GM12892 (cell line): ENCODE measurements around the gene CDK1.
A peak's percentile ranks its signal among the peaks of the same experiment; 100 is the strongest.

ENCODE experiments used
- DNase-seq: peaks from one replicate; pipeline ENCODE4 v3.0.0; 2011; ENCODE audit not compliant: insufficient read length
- FAIRE-seq: peaks from 2 replicates; lab custom pipeline; 2011; peaks lifted over from hg19 to GRCh38; lab: Jason Lieb, UNC
- POLR2A ChIP-seq: IDR thresholded peaks from 2 replicates; pipeline ENCODE4 v1.6.1; 2011; ENCODE audit warnings: low read depth, low read length, control low read depth
- POLR2AphosphoS5 ChIP-seq: IDR thresholded peaks from 2 replicates; pipeline ENCODE4 v1.6.1; 2011; ENCODE audit warnings: low read depth, low read length, control low read depth
- TAF1 ChIP-seq: IDR thresholded peaks from 2 replicates; pipeline ENCODE4 v1.6.1; 2011; ENCODE audit warnings: low read depth, mild to moderate bottlenecking, control low read depth, low read length, borderline replicate concordance

CDK1 gene

GRCh38 chr10:60784641-60785040, 6.4 kb downstream of the CDK1 start:
- FAIRE-seq (no peak), DNase-seq (no peak)
- TF ChIP-seq TAF1 (no peak), POLR2AphosphoS5 (no peak), POLR2A (no peak)

- TF ChIP-seq POLR2AphosphoS5, result no peak
- TF ChIP-seq POLR2A, result no peak
- TF ChIP-seq TAF1, result no peak
- no peak for DNase-seq
- no peak for FAIRE-seq
Measured at GRCh38 chr10:60788544-60788943, 10.3 kb downstream of the CDK1 start.

GRCh38 chr10:60789340-60789739, 11.1 kb downstream of the CDK1 start:
- DNase-seq, result no peak
- FAIRE-seq, result no peak

GRCh38 chr10:60794953-60795352, 16.7 kb downstream of the CDK1 start:
- FAIRE-seq, result no peak
- DNase-seq, result no peak
- TF ChIP-seq POLR2AphosphoS5 (no peak), TAF1 (no peak), POLR2A (no peak)

More at GRCh38 chr10:60789340-60789739, 11.1 kb downstream of the CDK1 start:
- TF ChIP-seq POLR2AphosphoS5 (no peak), TAF1 (no peak), POLR2A (no peak)

- TF ChIP-seq POLR2AphosphoS5 (0 out of 2 replicates have a peak, but pooled peaks have one; percentile 20), TAF1 (no peak), POLR2A (no peak)
- FAIRE-seq (no peak), DNase-seq (no peak)
Measured at GRCh38 chr10:60795465-60796202, 17.4 kb downstream of the CDK1 start.

- FAIRE-seq (no peak), DNase-seq (no peak)
- TF ChIP-seq POLR2A (no peak), TAF1 (no peak), POLR2AphosphoS5 (no peak)
Measured at GRCh38 chr10:60796481-60796880, 18.2 kb downstream of the CDK1 start.

GRCh38 chr10:60797200-60797599, 18.9 kb downstream of the CDK1 start:
- DNase-seq (no peak), FAIRE-seq (no peak)
- 0 out of 2 replicates have a peak, but pooled peaks have one; percentile 32 for TF ChIP-seq POLR2A
- TF ChIP-seq TAF1, result no peak

- DNase-seq, result no peak
- TF ChIP-seq POLR2A (no peak), POLR2AphosphoS5 (no peak), TAF1 (no peak)
- FAIRE-seq, result no peak
Measured at GRCh38 chr10:60798031-60798430, 19.8 kb downstream of the CDK1 start.

- DNase-seq (no peak), FAIRE-seq (no peak)
- TF ChIP-seq POLR2AphosphoS5 (no peak), POLR2A (no peak), TAF1 (no peak)
Measured at GRCh38 chr10:60798870-60799269, 20.6 kb downstream of the CDK1 start.

GRCh38 chr10:60799971-60800650, 21.8 kb downstream of the CDK1 start:
- DNase-seq (no peak), FAIRE-seq (no peak)
- TF ChIP-seq POLR2AphosphoS5 (no peak), TAF1 (no peak), POLR2A (no peak)

GRCh38 chr10:60800918-60801317, 22.6 kb downstream of the CDK1 start:
- no peak for FAIRE-seq

GRCh38 chr10:60801522-60801921, 23.2 kb downstream of the CDK1 start:
- TF ChIP-seq POLR2A, result no peak
- no peak for TF ChIP-seq TAF1
- no peak for TF ChIP-seq POLR2AphosphoS5
- FAIRE-seq (no peak), DNase-seq (no peak)

More at GRCh38 chr10:60800918-60801317, 22.6 kb downstream of the CDK1 start:
- no peak for DNase-seq
- TF ChIP-seq POLR2A, result no peak
- no peak for TF ChIP-seq POLR2AphosphoS5
- no peak for TF ChIP-seq TAF1

- TF ChIP-seq TAF1 (no peak), POLR2AphosphoS5 (no peak), POLR2A (no peak)
- FAIRE-seq (no peak), DNase-seq (no peak)
Measured at GRCh38 chr10:60803433-60803832, 25.2 kb downstream of the CDK1 start.
